ENCODE data around the gene COL12A1.

- TF ChIP-seq GATA3 (IDR thresholded peaks at IDR 0.05; ENCODE audit: low read depth, low read length) (no peak), GATA2 (IDR thresholded peaks at IDR 0.05; ENCODE audit: low read depth, low read length) (no peak)
These were observed 111.1 kb downstream of the COL12A1 start for GRCh38 chr6:75094614-75095200.

Data from SH-SY5Y (cell line).